Measurements from ENCODE around the gene CEP63.

- TF ChIP-seq, protein P1, sequence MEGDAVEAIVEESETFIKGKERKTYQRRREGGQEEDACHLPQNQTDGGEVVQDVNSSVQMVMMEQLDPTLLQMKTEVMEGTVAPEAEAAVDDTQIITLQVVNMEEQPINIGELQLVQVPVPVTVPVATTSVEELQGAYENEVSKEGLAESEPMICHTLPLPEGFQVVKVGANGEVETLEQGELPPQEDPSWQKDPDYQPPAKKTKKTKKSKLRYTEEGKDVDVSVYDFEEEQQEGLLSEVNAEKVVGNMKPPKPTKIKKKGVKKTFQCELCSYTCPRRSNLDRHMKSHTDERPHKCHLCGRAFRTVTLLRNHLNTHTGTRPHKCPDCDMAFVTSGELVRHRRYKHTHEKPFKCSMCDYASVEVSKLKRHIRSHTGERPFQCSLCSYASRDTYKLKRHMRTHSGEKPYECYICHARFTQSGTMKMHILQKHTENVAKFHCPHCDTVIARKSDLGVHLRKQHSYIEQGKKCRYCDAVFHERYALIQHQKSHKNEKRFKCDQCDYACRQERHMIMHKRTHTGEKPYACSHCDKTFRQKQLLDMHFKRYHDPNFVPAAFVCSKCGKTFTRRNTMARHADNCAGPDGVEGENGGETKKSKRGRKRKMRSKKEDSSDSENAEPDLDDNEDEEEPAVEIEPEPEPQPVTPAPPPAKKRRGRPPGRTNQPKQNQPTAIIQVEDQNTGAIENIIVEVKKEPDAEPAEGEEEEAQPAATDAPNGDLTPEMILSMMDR (IDR thresholded peaks at IDR 0.05), result no peak
- TF ChIP-seq POLR2A (IDR thresholded peaks at IDR 0.05), result no peak
Measured at GRCh38 chr3:134472831-134473230, 13.0 kb upstream of the CEP63 start.

All from breast epithelium (tissue), 3 donors.